NCI-H1092 treated with DMSO at 0.1 percent for 48 hours (cell line): ENCODE data around the gene LOXHD1.
A peak's percentile ranks its signal among the peaks of the same experiment; 100 is the strongest.

ENCODE experiments used
- DNase-seq: peaks from one replicate; lab custom pipeline; 2025; lab: John Stamatoyannopoulos, UW

The LOXHD1 gene

GRCh38 chr18:46574000-46574742 lies 82.8 kb downstream of the LOXHD1 start:
- no peak for DNase-seq

- DNase-seq: no peak
Measured at GRCh38 chr18:46573156-46573555, 83.9 kb downstream of the LOXHD1 start.

GRCh38 chr18:46571756-46572155 lies 85.3 kb downstream of the LOXHD1 start:
- no peak for DNase-seq

DNA sequence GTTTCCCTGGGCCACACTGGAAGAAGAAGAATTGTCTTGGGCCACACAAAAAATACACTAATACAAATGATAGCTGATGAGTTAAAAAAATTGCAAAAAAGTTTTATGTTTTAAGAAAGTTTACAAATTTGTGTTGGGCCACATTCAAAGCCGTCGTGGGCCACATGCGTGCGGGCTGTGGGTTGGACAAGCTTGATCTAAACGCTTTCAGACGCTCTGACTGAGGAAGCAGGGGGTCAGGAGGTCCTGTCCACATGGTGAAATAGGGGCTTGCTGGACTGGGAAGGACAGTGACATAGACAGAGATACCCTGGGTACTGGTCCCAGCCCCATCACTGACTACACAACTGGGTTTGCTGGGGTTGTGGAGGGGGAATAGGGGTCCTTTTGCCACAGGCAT lies 86.4 kb downstream of the LOXHD1 start:
- DNase-seq: no peak

DNA sequence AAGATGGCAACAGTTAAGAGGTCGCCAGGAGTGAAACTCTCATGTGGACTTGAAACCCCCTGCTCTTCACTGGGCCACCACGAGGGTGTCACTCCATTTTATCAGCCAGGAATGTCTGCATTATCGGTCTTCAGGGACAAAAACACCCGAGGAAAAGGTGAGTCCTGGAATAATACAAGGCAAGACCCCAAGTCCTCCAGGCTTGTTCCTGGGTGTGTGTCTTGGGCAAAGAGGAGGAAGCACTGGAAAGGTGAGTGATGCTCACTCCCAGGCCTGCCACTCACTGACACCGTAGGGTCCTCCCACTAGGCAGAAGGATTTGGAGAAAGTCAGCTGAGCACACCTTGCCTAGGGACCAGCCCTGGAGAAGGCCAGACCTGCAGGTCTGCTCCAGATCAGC lies 86.9 kb downstream of the LOXHD1 start:
- DNase-seq: no peak

- no peak for DNase-seq
Measured at GRCh38 chr18:46569211-46569610, 87.8 kb downstream of the LOXHD1 start.

- no peak for DNase-seq
Measured at GRCh38 chr18:46567196-46567595, 89.8 kb downstream of the LOXHD1 start.

GRCh38 chr18:46566111-46566510 lies 90.9 kb downstream of the LOXHD1 start:
- no peak for DNase-seq

- no peak for DNase-seq
Measured at GRCh38 chr18:46565256-46565655, 91.8 kb downstream of the LOXHD1 start.

- no peak for DNase-seq
Measured at GRCh38 chr18:46563317-46563716, 93.7 kb downstream of the LOXHD1 start.

DNA sequence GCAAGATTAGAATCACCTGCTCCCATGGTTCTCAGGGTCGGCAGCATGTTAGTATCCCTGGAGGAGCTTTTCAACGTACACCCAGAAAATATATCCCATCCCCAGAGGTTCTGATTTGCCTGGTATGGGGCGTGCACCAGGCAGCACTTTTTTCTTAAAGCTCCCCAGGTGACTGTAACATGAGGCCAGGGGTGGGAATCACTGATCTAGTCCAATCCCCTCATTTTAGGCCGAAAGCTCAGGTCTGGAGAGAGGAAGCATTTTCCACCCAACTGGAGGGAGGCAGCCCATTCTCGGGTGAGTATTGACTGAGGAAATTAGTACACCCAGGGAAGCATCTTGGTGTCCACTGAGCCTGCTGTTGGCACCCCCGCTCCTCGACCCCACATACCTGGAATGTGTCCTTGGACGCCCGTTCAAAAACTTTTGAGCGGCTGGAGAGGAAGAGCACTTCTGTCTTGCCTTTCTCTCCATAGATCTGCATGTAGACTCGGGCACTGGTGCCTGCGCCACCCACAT lies 94.3 kb downstream of the LOXHD1 start:
- DNase-seq: no peak

DNA sequence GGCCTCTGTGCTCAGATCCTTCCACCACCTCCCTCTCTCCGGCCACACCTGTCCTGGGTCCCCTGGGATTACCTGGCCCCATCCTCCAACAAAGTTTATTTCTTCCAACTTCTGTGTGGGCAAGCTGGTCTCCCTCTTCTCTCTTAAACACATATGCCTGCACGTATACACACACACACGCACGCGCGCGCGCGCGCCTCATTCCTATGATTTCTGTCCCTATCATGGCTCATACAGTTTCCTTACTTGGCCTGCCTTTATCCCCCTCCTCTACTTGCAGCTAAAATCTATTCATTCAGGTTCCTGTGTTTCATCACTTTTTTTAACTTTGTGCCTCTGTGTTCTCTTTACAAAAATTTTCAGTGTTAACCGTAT lies 96.4 kb downstream of the LOXHD1 start:
- no peak for DNase-seq

DNA sequence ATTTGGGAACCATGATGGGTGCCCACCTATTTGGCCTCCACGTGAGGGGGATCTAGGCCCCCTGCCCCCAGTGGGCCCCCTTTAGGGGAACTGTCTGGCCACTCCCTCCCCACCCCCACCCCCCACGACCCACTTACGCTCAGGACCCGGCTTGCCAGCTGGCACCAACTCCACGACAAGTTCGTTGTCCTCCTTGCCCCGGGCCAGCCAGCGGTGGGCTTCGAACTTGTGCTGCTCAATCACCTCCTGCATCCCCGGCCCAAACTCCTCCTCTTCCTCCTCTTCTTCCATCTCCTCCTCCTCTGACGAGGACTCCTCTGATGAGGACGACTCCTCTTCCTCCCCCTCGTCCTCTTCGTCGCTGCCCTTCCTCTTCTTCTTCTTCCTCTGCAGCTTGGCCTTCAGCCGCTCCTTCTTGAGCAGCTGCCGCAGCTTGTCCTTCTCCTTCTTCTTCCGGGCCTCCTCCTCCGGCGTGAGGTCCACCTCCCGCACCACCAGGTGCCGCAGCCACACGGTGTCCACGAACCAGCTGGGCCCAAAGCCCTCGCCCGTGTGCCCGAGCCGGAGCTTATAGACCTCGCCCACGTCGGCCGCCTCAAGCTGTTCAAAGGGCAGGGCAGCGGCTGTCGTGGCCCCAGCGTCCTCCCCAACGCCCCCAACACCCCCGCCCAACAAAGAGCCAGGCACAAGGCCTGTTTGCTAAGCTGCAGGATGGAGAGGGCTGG lies 96.9 kb downstream of the LOXHD1 start:
- DNase-seq: no peak

- no peak for DNase-seq
Measured at GRCh38 chr18:46559296-46559695, 97.7 kb downstream of the LOXHD1 start.

DNA sequence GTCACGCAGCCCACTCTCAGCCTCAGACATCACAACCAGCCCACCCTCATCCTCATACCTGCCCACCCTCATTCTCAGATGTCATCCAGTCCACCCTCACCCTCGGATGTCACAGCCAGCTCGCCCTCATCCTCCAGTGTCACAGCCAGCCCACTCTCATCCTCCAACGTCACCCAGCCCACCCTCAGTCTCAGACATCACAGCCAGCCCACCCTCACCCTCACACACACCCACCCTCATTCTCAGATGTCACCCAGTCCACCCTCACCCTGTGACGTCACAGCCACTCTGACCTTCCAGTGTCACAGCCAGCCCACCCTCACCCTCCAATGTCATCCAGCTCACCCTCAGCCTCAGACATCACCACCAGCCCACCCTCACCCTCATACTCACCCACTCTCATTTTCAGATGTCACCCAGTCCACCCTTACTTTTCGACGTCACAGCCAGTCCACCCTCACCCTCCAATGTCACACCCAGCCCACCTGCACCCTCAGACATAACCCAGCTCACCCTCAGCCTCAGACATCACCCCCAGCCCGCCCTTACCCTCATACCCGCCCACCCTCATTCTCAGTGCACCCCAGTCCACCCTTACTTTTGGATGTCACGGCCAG lies 100.3 kb downstream of the LOXHD1 start:
- no peak for DNase-seq

DNA sequence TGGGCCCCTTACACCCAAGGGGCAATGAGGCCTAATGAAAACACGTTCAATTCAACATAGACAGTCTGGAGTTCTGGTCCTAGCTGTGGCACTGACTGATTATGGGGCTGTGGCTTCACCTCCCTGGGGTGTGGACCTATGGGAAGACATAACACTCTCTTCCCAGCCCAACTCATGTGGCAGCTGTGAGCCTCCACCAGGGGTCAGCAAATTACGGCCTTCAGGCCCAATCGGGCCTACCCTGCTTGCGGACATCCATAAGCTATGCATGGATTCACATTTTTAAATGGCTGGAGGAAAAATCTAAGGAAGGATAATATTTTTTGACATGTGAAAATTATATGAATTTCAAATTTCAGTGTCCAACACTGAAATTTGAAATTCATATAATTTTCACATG lies 101.3 kb downstream of the LOXHD1 start:
- DNase-seq: peak; percentile 21

DNA sequence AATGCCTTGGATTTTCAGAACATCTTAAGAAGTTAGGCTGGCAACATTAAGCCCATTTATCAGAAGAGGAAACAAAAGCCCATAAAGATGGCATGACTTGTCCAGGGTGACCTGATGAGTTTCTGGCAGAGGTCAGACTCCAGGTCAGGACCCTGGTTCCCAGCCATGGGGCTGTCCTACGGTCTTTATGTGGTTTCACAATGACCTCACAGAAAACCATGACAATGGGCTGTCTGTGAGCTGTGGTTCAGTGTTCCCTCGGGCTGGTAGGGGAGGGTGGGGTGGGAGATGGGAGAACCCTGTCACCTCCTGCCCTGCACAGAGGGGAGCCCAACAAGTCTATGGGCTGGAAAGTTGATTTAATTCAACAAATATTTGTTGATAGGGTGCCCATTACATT lies 101.8 kb downstream of the LOXHD1 start:
- DNase-seq: no peak

GRCh38 chr18:46554406-46555080 lies 102.5 kb downstream of the LOXHD1 start:
- DNase-seq: no peak

- DNase-seq: no peak
Measured at GRCh38 chr18:46550609-46551008, 106.4 kb downstream of the LOXHD1 start.

- DNase-seq: no peak
Measured at GRCh38 chr18:46547520-46547919, 109.5 kb downstream of the LOXHD1 start.

DNA sequence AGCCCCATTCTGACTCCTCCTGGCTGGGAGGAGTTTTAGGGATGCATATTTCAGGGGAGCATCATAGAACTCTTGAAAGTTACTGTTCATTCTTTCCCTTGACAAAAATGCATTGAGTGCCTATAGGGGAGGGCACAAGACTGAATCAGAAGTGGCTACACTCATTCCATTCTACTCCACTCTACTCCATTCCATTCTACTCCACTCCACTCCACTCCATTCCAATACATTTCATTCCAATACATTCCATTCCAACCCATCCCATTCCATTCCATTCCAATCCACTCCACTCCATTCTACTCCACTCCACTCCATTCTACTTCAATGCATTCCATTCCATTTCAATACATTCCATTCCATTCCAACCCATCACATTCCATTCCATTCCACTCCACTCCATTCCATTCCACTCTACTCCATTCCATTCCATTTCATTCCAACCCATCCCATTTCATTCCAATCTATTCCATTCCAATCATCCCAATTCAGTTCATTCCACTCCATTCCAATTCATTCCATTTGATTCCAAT lies 110.8 kb downstream of the LOXHD1 start:
- DNase-seq: no peak

DNA sequence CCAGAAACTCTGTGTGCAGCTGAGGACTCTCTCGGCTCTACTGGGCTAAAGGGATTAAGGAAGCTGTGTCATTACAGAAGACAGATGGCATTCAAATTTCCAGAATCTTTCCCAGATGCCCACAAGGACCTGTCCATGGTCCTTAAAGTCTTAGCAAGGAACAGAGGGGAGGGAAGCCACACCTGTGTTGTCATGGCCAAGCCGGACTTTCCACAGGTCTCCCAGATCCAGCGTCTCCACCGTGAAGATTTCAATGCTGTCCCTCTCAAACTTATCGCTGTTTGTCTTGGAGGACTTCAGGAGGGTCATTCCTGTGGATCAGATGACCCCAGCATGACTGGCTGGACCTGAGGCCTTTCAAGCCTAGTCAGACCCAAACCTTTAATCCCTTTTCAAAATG lies 114.5 kb downstream of the LOXHD1 start:
- no peak for DNase-seq
